Measurements from ENCODE around the gene PRMT5. TPM values are rescaled to one million over a fixed set of nuclear protein-coding genes. Genes with fewer than 3 reads are reported as not detected.
A peak's percentile ranks its signal among the peaks of the same experiment; 100 is the strongest.

PRMT5 gene
- 85.0 TPM for polyA plus RNA-seq (2013, experiment 1 of 2)
- 88.3 TPM for polyA plus RNA-seq (2013, experiment 2 of 2)

GRCh38 chr14:22929104-22929960, at the start of gene PRMT5:
Gene PRMT5 (minus strand): TSS chr14:22929376. CDS start chr14:22929361, 15 bp downstream.
- Histone ChIP-seq H3K27ac (ENCODE audit: low read depth, low read length, severe bottlenecking) (peak within 1 kb of the TSS; percentile 83), H3K4me1 (ENCODE audit: control insufficient read depth, insufficient read depth, low read length, poor library complexity, severe bottlenecking) (peaks cover 3% of the 10 kb centered on the region)
- WGBS, 2 experiments (ENCODE audit: insufficient coverage in 2 of 2) = 0% methylated on average over 30 to 48 of the region's 51 CpGs

GRCh38 chr14:22978487-22978837, 49.3 kb upstream of the PRMT5 start:
- WGBS, 2 experiments (ENCODE audit: insufficient coverage in 2 of 2) = 92 to 100% methylated on average over 2 of the region's 3 CpGs
- Histone ChIP-seq H3K36me3 (ENCODE audit: control insufficient read depth, insufficient read depth, low read length) (peaks cover 39% of the 10 kb centered on the region), H3K4me1 (ENCODE audit: control insufficient read depth, insufficient read depth, low read length, poor library complexity, severe bottlenecking) (peaks cover 46% of the 10 kb centered on the region), H3K9me3 (ENCODE audit: control insufficient read depth, low read length) (no peaks in the 10 kb centered on the region), H3K4me3 (ENCODE audit: extremely low read depth, insufficient read depth, low read length, poor library complexity, severe bottlenecking) (no peak overlapping the region), H3K27ac (ENCODE audit: low read depth, low read length, severe bottlenecking) (peak overlapping the region; percentile 98)

More at GRCh38 chr14:22929104-22929960, at the start of gene PRMT5:
- Histone ChIP-seq H3K4me3 (ENCODE audit: extremely low read depth, insufficient read depth, low read length, poor library complexity, severe bottlenecking) (peak within 1 kb of the TSS; percentile 78), H3K9me3 (ENCODE audit: control insufficient read depth, low read length) (no peaks in the 10 kb centered on the region), H3K36me3 (ENCODE audit: control insufficient read depth, insufficient read depth, low read length) (peaks cover 27% of the 10 kb centered on the region)

- H3K9me3 ChIP-seq (ENCODE audit: control insufficient read depth, low read length) = no peaks in the 10 kb centered on the region
- H3K4me1 ChIP-seq (ENCODE audit: control insufficient read depth, insufficient read depth, low read length, poor library complexity, severe bottlenecking) = peaks cover 46% of the 10 kb centered on the region
- WGBS, 2 experiments (ENCODE audit: insufficient coverage in 2 of 2) = 28 to 35% methylated on average over 3 to 4 of the region's 8 CpGs
- H3K4me3 ChIP-seq (ENCODE audit: extremely low read depth, insufficient read depth, low read length, poor library complexity, severe bottlenecking) = no peak overlapping the region
- H3K27ac ChIP-seq (ENCODE audit: low read depth, low read length, severe bottlenecking) = peak overlapping the region; percentile 98
- H3K36me3 ChIP-seq (ENCODE audit: control insufficient read depth, insufficient read depth, low read length) = peaks cover 44% of the 10 kb centered on the region
These were observed 48.7 kb upstream of the PRMT5 start for GRCh38 chr14:22977684-22978486.

GRCh38 chr14:22977434-22977683, 48.2 kb upstream of the PRMT5 start:
- H3K9me3 ChIP-seq (ENCODE audit: control insufficient read depth, low read length) = no peaks in the 10 kb centered on the region
- peak overlapping the region; percentile 98 for H3K27ac ChIP-seq (ENCODE audit: low read depth, low read length, severe bottlenecking)
- H3K4me3 ChIP-seq (ENCODE audit: extremely low read depth, insufficient read depth, low read length, poor library complexity, severe bottlenecking) = no peak overlapping the region
- H3K4me1 ChIP-seq (ENCODE audit: control insufficient read depth, insufficient read depth, low read length, poor library complexity, severe bottlenecking) = peaks cover 46% of the 10 kb centered on the region
- peaks cover 50% of the 10 kb centered on the region for H3K36me3 ChIP-seq (ENCODE audit: control insufficient read depth, insufficient read depth, low read length)

DNA sequence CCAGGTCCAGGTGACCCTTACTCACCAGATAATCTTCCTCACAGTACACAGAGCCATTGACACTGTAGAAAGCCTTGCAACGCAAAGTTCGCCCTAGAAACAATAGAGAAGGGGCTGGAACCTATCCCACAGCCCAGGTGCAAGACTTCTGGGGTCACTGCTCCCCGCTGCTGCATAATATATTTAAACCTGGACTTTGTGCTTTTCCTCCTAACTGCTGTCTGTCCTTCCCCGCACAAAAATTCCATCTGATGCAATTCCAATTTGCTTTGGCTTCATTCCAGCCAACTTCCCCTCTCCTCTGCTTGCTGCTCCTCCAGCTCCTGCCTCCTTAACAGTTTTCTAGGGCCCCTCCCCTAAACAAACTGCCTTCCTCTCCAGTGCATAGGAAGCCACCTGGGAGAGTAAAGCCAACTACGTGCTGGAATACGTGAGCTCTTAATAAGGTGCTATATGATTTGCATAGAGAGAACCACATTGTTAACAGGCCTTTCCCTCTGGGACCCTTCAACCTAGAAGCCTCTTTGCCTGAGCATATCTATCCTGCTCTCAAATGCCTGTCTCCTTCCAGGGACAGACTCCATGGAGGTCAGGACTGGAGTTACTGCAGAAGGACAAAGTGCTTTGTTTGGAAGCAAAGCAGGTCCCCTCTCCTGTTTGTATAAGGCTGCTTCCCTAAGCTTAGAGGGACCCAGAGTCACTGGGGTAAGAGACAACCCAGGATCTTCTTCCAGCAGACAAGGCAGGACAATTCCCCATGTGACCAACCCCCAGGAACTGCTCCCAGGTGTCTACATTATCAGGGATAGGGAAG, 47.7 kb upstream of the PRMT5 start:
- peaks cover 46% of the 10 kb centered on the region for H3K4me1 ChIP-seq (ENCODE audit: control insufficient read depth, insufficient read depth, low read length, poor library complexity, severe bottlenecking)
- peaks cover 55% of the 10 kb centered on the region for H3K36me3 ChIP-seq (ENCODE audit: control insufficient read depth, insufficient read depth, low read length)
- no peaks in the 10 kb centered on the region for H3K9me3 ChIP-seq (ENCODE audit: control insufficient read depth, low read length)
- H3K27ac ChIP-seq (ENCODE audit: low read depth, low read length, severe bottlenecking) = peak overlapping the region; percentile 98
- no peak overlapping the region for H3K4me3 ChIP-seq (ENCODE audit: extremely low read depth, insufficient read depth, low read length, poor library complexity, severe bottlenecking)
- WGBS, 2 experiments (ENCODE audit: insufficient coverage in 2 of 2) = 72 to 90% methylated on average over 4 to 6 of the region's 6 CpGs

DNA sequence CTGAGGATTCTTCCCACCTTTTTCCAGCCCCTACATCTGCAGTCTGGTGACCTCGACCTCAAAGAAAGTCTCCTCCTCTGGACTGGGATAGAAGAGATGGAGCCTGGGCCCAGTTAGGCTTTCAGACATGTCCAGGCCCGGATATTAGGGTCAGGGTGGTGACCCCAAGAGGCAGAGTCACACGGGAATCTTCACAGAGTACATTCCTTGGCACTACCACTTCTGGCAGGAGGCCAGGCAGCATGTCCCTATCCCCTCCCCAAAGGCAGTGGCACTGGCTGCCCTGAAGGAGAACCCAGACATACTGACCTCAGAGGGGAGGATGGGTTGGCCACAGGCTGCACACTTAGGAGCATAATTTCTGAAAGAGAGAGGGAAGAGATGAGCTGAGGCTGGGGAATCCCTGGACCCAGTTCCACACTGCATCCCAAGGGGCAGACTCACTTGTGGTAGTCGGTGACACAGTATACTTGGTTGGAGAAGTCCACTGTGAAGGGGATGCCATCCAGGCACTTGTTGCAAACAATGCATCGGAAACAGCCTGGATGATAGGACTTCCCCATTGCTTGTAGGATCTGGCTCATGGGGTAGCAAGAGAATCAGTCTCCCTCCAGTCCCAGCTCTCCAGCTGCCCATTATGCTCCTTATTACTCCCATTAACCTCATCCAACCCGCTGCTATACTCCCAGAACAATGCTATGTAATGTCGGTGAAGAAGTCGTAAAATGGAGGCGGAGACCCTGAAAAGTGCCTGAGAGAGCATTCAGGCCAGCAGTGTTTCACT, 45.5 kb upstream of the PRMT5 start:
- no peak overlapping the region for H3K27ac ChIP-seq (ENCODE audit: low read depth, low read length, severe bottlenecking)
- no peaks in the 10 kb centered on the region for H3K9me3 ChIP-seq (ENCODE audit: control insufficient read depth, low read length)
- peaks cover 44% of the 10 kb centered on the region for H3K4me1 ChIP-seq (ENCODE audit: control insufficient read depth, insufficient read depth, low read length, poor library complexity, severe bottlenecking)
- WGBS, 2 experiments (ENCODE audit: insufficient coverage in 2 of 2) = 83 to 99% methylated on average over 6 to 7 of the region's 9 CpGs
- peaks cover 61% of the 10 kb centered on the region for H3K36me3 ChIP-seq (ENCODE audit: control insufficient read depth, insufficient read depth, low read length)
- H3K4me3 ChIP-seq (ENCODE audit: extremely low read depth, insufficient read depth, low read length, poor library complexity, severe bottlenecking) = no peak overlapping the region

DNA sequence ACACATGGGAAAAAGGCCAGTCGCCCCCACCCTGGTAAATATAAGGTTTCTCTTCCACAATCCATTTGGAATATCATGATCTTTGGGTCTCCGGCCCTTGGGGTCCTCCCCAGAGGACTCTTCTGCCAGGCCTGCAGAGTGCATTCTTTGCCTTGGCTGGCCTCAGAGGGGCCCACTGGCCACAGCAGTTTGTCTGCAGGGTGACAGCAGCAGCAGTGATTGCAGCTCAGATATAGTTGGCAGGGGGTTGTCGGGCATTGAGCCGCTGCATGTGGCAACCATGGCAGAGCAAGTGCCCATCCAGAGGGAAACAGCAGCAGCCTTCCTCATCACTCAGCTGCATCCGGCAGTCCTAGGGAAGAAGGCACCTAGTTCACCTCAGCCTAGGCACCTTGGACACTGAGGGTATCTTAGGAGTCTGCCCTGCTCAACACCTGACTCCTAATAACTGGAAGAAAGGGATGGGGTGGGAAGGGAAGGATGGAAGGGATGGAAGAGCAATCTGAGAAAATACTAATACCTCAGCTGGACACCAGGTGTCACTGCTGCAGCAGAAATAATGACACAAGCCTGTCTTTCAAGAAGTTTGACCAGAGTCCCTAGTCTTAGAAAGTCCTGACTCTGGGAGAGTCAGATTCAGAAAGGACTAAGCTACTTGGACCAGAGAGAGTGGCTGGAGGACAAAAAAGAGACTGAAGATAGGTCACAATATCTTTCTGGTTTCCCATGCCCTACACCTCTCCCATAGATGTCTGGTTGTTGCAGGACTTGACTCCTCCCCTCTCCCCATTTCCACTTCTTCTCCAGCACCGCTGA, 44.2 kb upstream of the PRMT5 start:
- Histone ChIP-seq H3K4me3 (ENCODE audit: extremely low read depth, insufficient read depth, low read length, poor library complexity, severe bottlenecking) (no peak overlapping the region), H3K36me3 (ENCODE audit: control insufficient read depth, insufficient read depth, low read length) (peaks cover 61% of the 10 kb centered on the region), H3K9me3 (ENCODE audit: control insufficient read depth, low read length) (no peaks in the 10 kb centered on the region), H3K27ac (ENCODE audit: low read depth, low read length, severe bottlenecking) (no peak overlapping the region), H3K4me1 (ENCODE audit: control insufficient read depth, insufficient read depth, low read length, poor library complexity, severe bottlenecking) (peaks cover 31% of the 10 kb centered on the region)
- 90 to 97% methylated on average over 4 of the region's 6 CpGs for WGBS, 2 experiments (ENCODE audit: insufficient coverage in 2 of 2)

DNA sequence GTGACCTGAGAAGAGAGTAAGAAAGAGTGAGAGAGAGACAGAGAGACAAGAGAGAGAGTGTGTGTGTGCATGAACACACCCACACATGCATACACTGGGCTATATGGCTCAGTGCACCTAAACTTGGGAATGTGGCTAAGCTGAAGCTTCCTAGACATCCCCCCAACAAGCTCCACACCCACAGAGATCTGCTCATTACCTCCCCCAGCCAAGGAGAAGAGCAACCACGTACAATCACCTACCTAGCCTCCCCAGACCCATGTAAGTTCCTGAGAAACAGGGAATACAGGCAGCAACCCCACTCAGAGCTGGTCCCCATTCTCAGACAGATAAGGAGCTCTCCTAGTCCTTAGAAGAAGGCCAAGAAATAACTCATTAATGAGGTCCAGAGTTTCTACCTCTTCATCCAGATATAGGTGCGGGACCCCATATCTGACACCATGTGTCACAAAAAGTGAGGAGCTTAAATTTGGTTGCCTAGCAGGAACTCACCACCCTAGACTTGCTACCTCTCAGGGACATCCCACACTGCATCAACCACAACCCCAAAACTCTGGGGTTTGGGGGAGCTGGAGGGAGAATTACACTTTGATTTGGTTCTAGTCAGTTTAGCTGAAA, 43.2 kb upstream of the PRMT5 start:
- H3K9me3 ChIP-seq (ENCODE audit: control insufficient read depth, low read length) = no peaks in the 10 kb centered on the region
- 100% methylated on average over 1 to 2 of the region's 2 CpGs for WGBS, 2 experiments (ENCODE audit: insufficient coverage in 2 of 2)
- H3K4me1 ChIP-seq (ENCODE audit: control insufficient read depth, insufficient read depth, low read length, poor library complexity, severe bottlenecking) = peaks cover 23% of the 10 kb centered on the region
- peaks cover 63% of the 10 kb centered on the region for H3K36me3 ChIP-seq (ENCODE audit: control insufficient read depth, insufficient read depth, low read length)
- no peak overlapping the region for H3K27ac ChIP-seq (ENCODE audit: low read depth, low read length, severe bottlenecking)
- no peak overlapping the region for H3K4me3 ChIP-seq (ENCODE audit: extremely low read depth, insufficient read depth, low read length, poor library complexity, severe bottlenecking)

DNA sequence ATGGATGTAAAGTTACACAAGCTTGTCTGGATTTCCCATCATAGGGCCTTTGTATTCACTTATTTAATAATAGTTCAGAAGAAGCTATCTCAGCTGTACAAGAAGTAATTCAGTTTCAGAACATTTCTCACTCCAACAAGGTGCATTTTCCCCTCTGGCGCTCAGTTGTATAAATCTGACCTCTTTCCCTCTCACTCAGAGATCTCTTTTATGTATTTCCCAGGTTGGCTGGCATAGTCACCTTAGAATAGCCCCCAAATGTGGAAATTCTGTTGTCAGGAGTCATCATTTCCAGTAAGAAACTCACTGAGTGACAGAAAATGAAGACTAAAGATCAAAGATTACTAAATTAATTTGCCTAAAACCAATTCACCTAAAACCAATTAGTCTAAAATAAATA, 42.0 kb upstream of the PRMT5 start:
- no peaks in the 10 kb centered on the region for H3K9me3 ChIP-seq (ENCODE audit: control insufficient read depth, low read length)
- H3K4me1 ChIP-seq (ENCODE audit: control insufficient read depth, insufficient read depth, low read length, poor library complexity, severe bottlenecking) = peaks cover 10% of the 10 kb centered on the region
- H3K4me3 ChIP-seq (ENCODE audit: extremely low read depth, insufficient read depth, low read length, poor library complexity, severe bottlenecking) = no peak overlapping the region
- H3K27ac ChIP-seq (ENCODE audit: low read depth, low read length, severe bottlenecking) = no peak overlapping the region
- WGBS, 2 experiments (ENCODE audit: insufficient coverage in 2 of 2) = 71 to 86% methylated on average over 1 of the region's 1 CpG
- H3K36me3 ChIP-seq (ENCODE audit: control insufficient read depth, insufficient read depth, low read length) = peaks cover 59% of the 10 kb centered on the region
